ENCODE measurements around the gene SNAP91.
"Not testable (repeated sequence)": the region's sequence is repeated elsewhere in the genome, so short reads cannot be mapped to it uniquely, and the experiment has no call there.

SNAP91 gene

DNA sequence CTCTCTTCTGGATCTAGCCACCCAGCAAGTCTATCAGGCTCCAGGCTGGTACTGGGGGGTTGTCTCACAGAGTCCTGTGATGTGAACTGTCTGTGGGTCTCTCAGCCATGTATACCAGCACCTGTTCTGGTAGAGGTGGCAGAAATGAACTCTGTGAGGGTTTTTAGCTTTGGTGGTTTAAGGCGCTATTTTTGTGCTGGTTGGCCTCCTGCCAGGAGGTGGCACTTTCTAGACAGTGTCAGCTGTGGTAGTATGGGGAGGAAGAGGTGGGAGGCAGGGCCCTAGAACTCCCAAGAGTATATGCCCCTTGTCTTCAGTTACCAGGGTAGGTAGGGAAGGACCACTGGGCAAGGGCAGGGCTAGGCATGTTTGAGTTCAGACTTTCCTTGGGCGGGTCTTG is 75.8 kb downstream of the SNAP91 start:
- DNase-seq (ENCODE audit: low read depth), result no peak

- DNase-seq (ENCODE audit: low read depth), result not testable (repeated sequence)
These were observed 79.0 kb downstream of the SNAP91 start for GRCh38 chr6:83629908-83630307.

- no peak for DNase-seq (ENCODE audit: low read depth)
These were observed 93.6 kb downstream of the SNAP91 start for GRCh38 chr6:83615025-83615999.

- DNase-seq (ENCODE audit: low read depth), result no peak
These were observed 95.5 kb downstream of the SNAP91 start for GRCh38 chr6:83613378-83613777.

GRCh38 chr6:83609248-83609647 is 99.7 kb downstream of the SNAP91 start:
- DNase-seq (ENCODE audit: low read depth), result no peak

DNA sequence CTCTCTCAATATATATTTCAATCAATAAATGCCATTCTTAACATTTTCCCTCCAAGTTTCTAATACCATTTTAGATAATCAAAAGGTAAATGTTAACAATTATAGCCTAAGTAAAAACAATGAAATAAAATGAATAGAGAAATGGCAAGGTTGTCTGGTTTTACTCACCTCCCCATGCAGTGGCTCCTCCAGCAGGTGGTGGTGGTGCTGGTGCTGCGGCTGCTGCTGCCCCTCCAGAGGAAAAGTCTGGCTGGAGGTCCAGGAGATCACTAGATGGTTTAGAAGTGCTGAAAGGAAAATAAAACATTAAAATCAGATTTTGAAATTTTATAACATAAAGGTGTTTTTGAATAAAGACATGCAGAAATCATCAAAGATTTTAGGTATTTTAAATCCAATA is 103.4 kb downstream of the SNAP91 start:
- DNase-seq (ENCODE audit: low read depth), result no peak

- DNase-seq (ENCODE audit: low read depth), result no peak
These were observed 105.3 kb downstream of the SNAP91 start for GRCh38 chr6:83603551-83603950.

GRCh38 chr6:83601119-83601518 is 107.8 kb downstream of the SNAP91 start:
- no peak for DNase-seq (ENCODE audit: low read depth)

DNA sequence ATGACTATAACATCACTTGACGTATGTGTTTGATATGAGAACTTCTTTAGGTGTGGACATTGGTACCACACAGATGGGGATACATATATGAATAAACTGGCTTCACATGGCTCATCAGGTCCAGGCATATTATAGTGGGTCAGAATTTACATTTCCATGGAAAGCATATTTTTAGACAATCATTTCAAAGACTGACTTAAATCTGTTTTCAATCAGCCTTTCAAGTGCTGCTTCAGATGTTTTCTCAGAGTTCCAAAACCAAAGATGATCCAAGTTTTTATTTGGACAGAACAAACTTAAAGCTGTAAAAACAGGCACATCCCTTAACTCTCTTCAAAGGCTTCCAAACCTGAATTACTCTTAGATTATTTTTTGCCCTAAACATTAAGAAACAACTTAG is 108.4 kb downstream of the SNAP91 start:
- no peak for DNase-seq (ENCODE audit: low read depth)

DNA sequence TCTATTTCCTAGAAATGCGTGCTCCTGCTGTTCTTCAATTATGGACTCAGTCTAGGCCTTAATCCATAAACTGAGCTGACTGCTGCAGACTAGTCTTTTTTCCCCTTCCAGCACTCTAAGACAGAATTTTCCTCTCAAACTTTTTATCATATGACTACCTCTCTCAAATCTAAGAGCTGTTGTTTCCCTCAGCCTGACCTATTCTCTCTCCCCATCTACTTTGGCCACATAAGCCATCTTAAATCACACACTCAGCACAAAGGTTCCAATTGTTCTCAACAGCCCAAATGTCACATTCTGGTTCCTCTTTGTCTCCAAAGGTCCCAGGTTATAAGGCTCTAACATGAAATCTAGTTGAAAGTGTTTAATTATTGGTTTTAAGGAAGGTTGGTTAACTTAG is 111.4 kb downstream of the SNAP91 start:
- DNase-seq (ENCODE audit: low read depth), result no peak

GRCh38 chr6:83597051-83597450 is 111.8 kb downstream of the SNAP91 start:
- DNase-seq (ENCODE audit: low read depth), result no peak

DNA sequence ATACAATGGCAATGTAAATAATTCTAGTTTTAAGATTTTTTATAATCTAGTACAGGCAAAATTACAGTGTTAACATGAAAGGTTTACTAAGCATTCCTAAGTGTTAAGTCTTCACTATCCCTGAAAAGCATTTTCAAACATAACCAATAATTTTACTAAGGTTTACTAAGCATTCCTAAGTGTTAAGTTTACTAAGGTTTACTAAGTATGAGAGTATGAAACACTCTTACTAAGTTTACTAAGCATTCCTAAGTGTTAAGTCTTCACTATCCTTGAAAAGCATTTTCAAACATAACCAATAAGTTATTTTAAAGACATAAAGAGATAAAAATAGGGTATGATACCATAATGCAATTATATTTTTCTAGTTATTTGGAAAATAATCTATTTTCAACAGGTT is 114.0 kb downstream of the SNAP91 start:
- no peak for DNase-seq (ENCODE audit: low read depth)

DNA sequence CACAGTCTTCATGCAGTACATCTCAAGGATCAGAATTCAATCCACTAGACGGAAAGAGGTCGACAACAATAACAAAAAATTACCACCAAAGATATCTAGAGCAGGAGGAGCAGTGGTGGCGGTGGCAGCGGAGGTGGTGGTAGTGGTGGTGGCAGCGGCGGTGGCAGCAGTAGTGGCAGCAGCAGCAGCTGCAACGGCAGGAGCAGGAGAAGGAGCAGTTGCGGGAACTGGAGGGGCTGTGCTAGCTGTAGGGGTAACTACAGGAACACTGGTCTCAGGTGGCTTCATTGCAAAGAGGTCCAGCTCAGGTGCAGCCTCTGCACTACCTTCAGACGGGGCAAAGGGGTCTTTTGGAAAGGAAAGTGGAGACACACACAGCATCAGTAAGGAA is 115.5 kb downstream of the SNAP91 start:
- no peak for DNase-seq (ENCODE audit: low read depth)

GRCh38 chr6:83592770-83593394 is 116.0 kb downstream of the SNAP91 start:
- DNase-seq (ENCODE audit: low read depth), result no peak

DNA sequence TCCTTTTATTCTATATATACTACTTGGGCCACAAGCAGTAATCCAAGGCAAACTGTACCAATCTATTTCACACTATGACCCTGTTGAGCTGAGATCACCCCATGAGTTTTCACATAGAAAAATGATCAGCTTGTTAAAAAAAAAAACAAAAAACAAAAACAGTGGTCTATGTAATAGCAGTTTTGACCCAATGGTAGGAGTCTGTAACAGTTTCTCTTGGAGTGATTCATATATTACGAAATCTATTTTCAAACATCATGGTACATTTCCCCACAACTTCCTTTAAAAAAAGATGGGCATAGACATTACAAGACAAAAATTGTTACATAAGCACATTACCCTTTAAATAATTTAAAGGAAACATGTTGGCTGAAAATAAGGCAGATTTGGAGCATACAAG is 118.5 kb downstream of the SNAP91 start:
- no peak for DNase-seq (ENCODE audit: low read depth)

DNA sequence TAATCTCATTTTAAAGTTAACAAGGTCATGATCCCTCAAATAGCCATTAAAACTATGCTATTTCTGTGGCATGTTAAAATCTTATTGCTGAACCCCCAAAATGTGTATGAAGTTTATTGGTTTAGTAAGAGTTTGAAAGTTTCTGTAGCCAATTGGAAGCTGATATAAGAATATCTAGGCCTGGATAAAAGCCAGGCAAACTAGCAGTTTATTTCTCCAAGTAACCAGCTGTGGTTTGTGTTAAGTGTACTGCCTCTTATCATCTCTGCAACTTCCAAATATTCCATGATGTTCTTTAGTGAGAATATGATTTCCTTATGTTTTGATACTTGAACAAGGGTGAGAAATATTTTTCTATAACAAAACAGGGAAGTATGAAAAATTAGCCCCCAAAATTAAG is 119.8 kb downstream of the SNAP91 start:
- DNase-seq (ENCODE audit: low read depth), result no peak

- DNase-seq (ENCODE audit: low read depth), result no peak
These were observed 130.8 kb downstream of the SNAP91 start for GRCh38 chr6:83578057-83578456.

DNA sequence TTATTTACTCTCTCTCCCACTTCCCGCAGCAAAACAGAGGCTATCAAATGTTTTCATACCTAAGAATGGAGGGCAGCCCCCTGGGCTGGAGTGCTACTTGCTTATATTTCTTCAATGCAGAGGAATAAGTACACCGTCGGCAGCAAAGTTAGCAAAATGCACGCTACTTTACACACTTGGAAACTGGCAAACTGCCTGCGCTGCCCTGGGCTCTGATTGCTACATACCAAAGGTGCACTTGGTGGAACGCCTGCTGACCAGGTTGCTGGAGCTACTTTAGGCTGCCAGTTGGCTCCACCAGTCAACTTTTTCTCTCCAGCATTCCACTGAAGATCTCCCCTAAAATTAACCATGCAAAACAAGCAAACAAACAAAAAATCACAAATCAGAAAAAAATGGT is 134.1 kb downstream of the SNAP91 start:
- no peak for DNase-seq (ENCODE audit: low read depth)

GRCh38 chr6:83571663-83572185 is 137.2 kb downstream of the SNAP91 start:
- DNase-seq (ENCODE audit: low read depth), result not testable (repeated sequence)

GRCh38 chr6:83558975-83559374 is 149.9 kb downstream of the SNAP91 start:
- no peak for DNase-seq (ENCODE audit: low read depth)

DNA sequence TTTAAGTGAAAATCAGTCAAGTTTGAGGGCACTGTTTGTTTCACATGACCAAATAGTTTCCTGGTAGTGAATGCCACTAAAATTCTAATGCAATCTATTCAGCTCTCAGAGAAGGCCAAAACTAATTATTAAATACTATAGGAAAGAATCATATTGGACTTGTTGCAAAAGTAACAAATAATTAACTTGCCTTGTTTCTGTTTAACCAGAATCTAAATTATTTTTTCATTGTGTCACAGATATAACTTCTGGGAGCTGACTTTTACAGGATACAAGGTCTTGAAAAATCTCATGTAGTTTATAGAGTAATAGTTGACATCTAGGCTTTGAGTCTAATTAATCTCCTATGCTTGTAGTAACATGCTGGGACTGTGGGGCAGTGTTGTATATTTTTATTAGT is 152.0 kb downstream of the SNAP91 start:
- no peak for DNase-seq (ENCODE audit: low read depth)

DNA sequence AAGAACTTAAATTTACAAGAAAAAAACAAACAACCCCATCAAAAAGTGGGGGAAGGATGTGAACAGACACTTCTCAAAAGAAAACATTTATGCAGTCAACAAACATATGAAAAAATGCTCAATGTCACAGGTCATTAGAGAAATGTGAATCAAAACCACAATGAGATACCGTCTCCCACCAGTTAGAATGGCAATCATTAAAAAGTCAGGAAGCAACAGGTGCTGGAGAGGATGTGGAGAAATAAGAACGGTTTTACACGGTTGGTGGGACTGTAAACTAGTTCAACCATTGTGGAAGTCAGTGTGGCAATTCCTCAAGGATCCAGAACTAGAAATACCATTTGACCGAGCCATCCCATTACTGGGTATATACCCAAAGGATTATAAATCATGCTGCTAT is 157.2 kb downstream of the SNAP91 start:
- not testable (repeated sequence) for DNase-seq (ENCODE audit: low read depth)

DNA sequence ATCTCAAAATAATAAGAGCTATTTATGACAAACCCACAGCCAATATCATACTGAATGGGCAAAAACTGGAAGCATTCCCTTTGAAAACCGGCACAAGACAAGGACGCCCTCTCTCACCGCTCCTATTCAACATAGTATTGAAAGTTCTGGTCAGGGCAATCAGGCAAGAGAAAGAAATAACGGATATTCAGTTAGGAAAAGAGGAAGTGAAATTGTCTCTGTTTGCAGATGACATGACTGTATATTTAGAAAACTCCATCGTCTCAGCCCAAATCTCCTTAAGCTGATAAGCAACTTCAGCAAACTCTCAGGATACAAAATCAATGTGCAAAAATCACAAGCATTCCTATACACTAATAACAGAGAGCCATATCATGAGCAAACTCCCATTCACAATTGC is 158.4 kb downstream of the SNAP91 start:
- DNase-seq (ENCODE audit: low read depth), result not testable (repeated sequence)

Measured in activated T-helper 9 cell treated with anti-CD3 and anti-CD28 coated beads, Interleukin-2, amount 50 U/mL, for 16 hours (primary cell).